Natural killer cell (primary cell): ENCODE data around the gene CACFD1. TPM values are rescaled to one million over a fixed set of nuclear protein-coding genes. Genes with fewer than 3 reads are reported as not detected.

Experiments
- ATAC-seq, 3 donors: fragments of 150-1000 bp in 2 of 3; fragments of 200-7000 bp in 1 of 3; cut with Tn5 transposase; 1 replicate in 1 of 3; 2 replicates in 2 of 3; pipeline ENCODE4 v1.10.0; 2021; ENCODE audit warnings: mild to moderate bottlenecking in 2 of 3, moderate library complexity in 2 of 3
- DNase-seq, 2 donors: peaks; one replicate each; pipeline versions ENCODE4 v3.0.0 to v3.0.0-alpha.2; 2013 to 2021; ENCODE audit warnings: mixed read lengths in 1 of 2
- H3K27ac ChIP-seq: one replicate; pipeline ENCODE4 v1.5.1; 2013; ENCODE audit warnings: mild to moderate bottlenecking, low read length
- H3K27me3 ChIP-seq: one replicate; pipeline ENCODE4 v1.6.1; 2013; ENCODE audit warnings: low read length; ENCODE audit not compliant: control insufficient read depth, insufficient read depth
- H3K36me3 ChIP-seq: one replicate; pipeline ENCODE4 v1.6.1; 2013; ENCODE audit warnings: low read length; ENCODE audit not compliant: control insufficient read depth, insufficient read depth
- H3K4me1 ChIP-seq: one replicate; pipeline ENCODE4 v1.6.1; 2013; ENCODE audit warnings: low read length; ENCODE audit not compliant: control insufficient read depth, insufficient read depth
- H3K4me3 ChIP-seq: one replicate; pipeline ENCODE4 v1.5.1; 2013; ENCODE audit warnings: low read length
- H3K9me3 ChIP-seq: one replicate; pipeline ENCODE4 v1.6.1; 2013; ENCODE audit warnings: low read length; ENCODE audit not compliant: control insufficient read depth, insufficient read depth
- H3K27ac Mint-ChIP-seq, 2 donors: one replicate each; pipeline ENCODE4 v1.8.0; 2022; ENCODE audit warnings: mild to moderate bottlenecking in 2 of 2, mixed read lengths in 2 of 2, moderate library complexity in 1 of 2
- H3K27me3 Mint-ChIP-seq, 2 donors: one replicate each; pipeline ENCODE4 v1.8.0; 2022; ENCODE audit warnings: low read depth in 2 of 2, mixed read lengths in 2 of 2
- H3K36me3 Mint-ChIP-seq: one replicate; pipeline ENCODE4 v1.8.0; 2022; ENCODE audit warnings: mixed read lengths
- H3K4me1 Mint-ChIP-seq, 2 donors: one replicate each; pipeline ENCODE4 v1.8.0; 2022; ENCODE audit warnings: mixed read lengths in 2 of 2
- H3K4me3 Mint-ChIP-seq: one replicate; pipeline ENCODE4 v1.8.0; 2022; ENCODE audit warnings: mild to moderate bottlenecking, moderate library complexity, mixed read lengths
- H3K9me3 Mint-ChIP-seq, 2 donors: one replicate each; pipeline ENCODE4 v1.8.0; 2022; ENCODE audit warnings: mixed read lengths in 2 of 2
- WGBS: methylation state at CpG from one replicate; pipeline ENCODE4 v1.1.7; 2013; ENCODE audit warnings: missing lambda C conversion rate; ENCODE audit not compliant: insufficient coverage; 5-methylcytosine and 5-hydroxymethylcytosine counted together
- intact Hi-C: fragments of 100-400 bp; cut with micrococcal nuclease; formaldehyde crosslinking; loops from one replicate; pipeline ENCODE4 v1.14.2; 2022
- total RNA-seq, 4 donors: library from RNA; stranded (reverse); fragments of 120-200 nt in 1 of 4; gene quantifications; one replicate each; pipeline versions ENCODE4 v1.2.3 to v1.2.4, GENCODE V29; 2013 to 2022
- TF ChIP-seq, protein P1 (sequence below): fragments of 200-600 bp; IDR thresholded peaks from one replicate; pipeline ENCODE4 v1.8.0; 2022; ENCODE audit warnings: antibody characterized with exemption

CACFD1 gene
- total RNA-seq, 3 donors from 2014 or later (not counting 1 experiment from before 2014, with no cell fraction given) = 4.5 to 8.3 (median 5.4) TPM

GRCh38 chr9:133427658-133428348, 32.0 kb upstream of the CACFD1 start:
- peaks cover 8% of the 10 kb centered on the region for H3K27me3 ChIP-seq
- no peak overlapping the region for H3K27ac ChIP-seq
- ATAC-seq (no peak), DNase-seq (no peak)
- H3K4me1 Mint-ChIP-seq = peaks cover 0 to 6% of the 10 kb centered on the region in 2 donors
- peak overlapping the region; percentile 65 for H3K4me3 Mint-ChIP-seq
- no peak overlapping the region for H3K27ac Mint-ChIP-seq
- 65% methylated on average over 10 of the region's 10 CpGs for WGBS
- intact Hi-C loops = no loop called here
- H3K9me3 ChIP-seq = no peaks in the 10 kb centered on the region
- H3K9me3 Mint-ChIP-seq = no peaks in the 10 kb centered on the region
- H3K36me3 Mint-ChIP-seq = no peaks in the 10 kb centered on the region
- peaks cover 8 to 22% of the 10 kb centered on the region in 2 donors for H3K27me3 Mint-ChIP-seq
- TF ChIP-seq, protein P1, sequence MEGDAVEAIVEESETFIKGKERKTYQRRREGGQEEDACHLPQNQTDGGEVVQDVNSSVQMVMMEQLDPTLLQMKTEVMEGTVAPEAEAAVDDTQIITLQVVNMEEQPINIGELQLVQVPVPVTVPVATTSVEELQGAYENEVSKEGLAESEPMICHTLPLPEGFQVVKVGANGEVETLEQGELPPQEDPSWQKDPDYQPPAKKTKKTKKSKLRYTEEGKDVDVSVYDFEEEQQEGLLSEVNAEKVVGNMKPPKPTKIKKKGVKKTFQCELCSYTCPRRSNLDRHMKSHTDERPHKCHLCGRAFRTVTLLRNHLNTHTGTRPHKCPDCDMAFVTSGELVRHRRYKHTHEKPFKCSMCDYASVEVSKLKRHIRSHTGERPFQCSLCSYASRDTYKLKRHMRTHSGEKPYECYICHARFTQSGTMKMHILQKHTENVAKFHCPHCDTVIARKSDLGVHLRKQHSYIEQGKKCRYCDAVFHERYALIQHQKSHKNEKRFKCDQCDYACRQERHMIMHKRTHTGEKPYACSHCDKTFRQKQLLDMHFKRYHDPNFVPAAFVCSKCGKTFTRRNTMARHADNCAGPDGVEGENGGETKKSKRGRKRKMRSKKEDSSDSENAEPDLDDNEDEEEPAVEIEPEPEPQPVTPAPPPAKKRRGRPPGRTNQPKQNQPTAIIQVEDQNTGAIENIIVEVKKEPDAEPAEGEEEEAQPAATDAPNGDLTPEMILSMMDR = no peak
- peaks cover 6% of the 10 kb centered on the region for H3K4me1 ChIP-seq
- H3K4me3 ChIP-seq = no peak overlapping the region
- no peaks in the 10 kb centered on the region for H3K36me3 ChIP-seq

DNA sequence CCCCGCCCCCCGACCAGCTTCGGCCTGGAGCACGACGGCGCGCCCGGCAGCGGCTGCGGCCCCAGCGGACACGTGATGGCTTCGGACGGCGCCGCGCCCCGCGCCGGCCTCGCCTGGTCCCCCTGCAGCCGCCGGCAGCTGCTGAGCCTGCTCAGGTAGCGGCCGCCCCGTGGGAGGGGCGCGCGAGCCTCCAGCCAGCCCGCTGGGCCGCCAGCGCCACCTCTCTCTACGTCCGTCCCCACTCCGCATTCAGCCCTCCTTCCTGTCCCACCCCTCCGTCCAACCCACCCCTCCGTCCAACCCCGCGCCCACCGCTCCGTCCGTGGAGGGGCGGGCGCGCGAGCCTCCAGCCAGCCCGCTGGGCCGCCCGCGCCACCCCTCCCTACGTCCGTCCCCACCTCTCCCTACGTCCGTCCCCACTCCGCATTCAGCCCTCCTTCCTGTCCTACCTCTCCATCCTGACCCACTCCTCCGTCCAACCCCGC, 31.1 kb upstream of the CACFD1 start:
- H3K27me3 ChIP-seq = peaks cover 8% of the 10 kb centered on the region
- H3K9me3 Mint-ChIP-seq = no peaks in the 10 kb centered on the region

GRCh38 chr9:133429214-133429613, 30.6 kb upstream of the CACFD1 start:
- Mint-ChIP-seq H3K36me3 (no peaks in the 10 kb centered on the region), H3K27ac (no peak overlapping the region), H3K9me3 (no peaks in the 10 kb centered on the region), H3K4me3 (no peak overlapping the region), H3K4me1 (peaks cover 0 to 6% of the 10 kb centered on the region in 2 donors), H3K27me3 (peaks cover 8 to 22% of the 10 kb centered on the region in 2 donors)
- TF ChIP-seq, protein P1 = no peak
- no peak overlapping the region for H3K4me3 ChIP-seq
- no peaks in the 10 kb centered on the region for H3K9me3 ChIP-seq
- no peaks in the 10 kb centered on the region for H3K36me3 ChIP-seq
- H3K27me3 ChIP-seq = peaks cover 8% of the 10 kb centered on the region
- ATAC-seq (peak in 1 of 3 donors; percentile 8), DNase-seq (no peak)
- peaks cover 6% of the 10 kb centered on the region for H3K4me1 ChIP-seq
- 5% methylated on average over 17 of the region's 18 CpGs for whole genome bisulfite sequencing
- no peak overlapping the region for H3K27ac ChIP-seq
- intact Hi-C loops = no loop called here

More for the DNA sequence above, 31.1 kb upstream of the CACFD1 start:
- WGBS = 2% methylated on average over 57 of the region's 57 CpGs
- no peak for DNase-seq
- peaks cover 6% of the 10 kb centered on the region for H3K4me1 ChIP-seq
- H3K4me3 Mint-ChIP-seq = peak overlapping the region; percentile 55
- no peak overlapping the region for H3K4me3 ChIP-seq
- peaks cover 8 to 22% of the 10 kb centered on the region in 2 donors for H3K27me3 Mint-ChIP-seq
- intact Hi-C loops = no loop called here
- H3K4me1 Mint-ChIP-seq = peaks cover 0 to 6% of the 10 kb centered on the region in 2 donors
- no peak overlapping the region for H3K27ac ChIP-seq
- no peaks in the 10 kb centered on the region for H3K36me3 ChIP-seq
- TF ChIP-seq, protein P1 = no peak
- no peaks in the 10 kb centered on the region for H3K9me3 ChIP-seq
- no peak overlapping the region for H3K27ac Mint-ChIP-seq
- ATAC-seq = peak in 2 of 3 donors; percentile 40 to 67
- H3K36me3 Mint-ChIP-seq = no peaks in the 10 kb centered on the region
